GM21529 (cell line): ENCODE results near the gene DLGAP1.

Source experiments
- ATAC-seq: cut with Tn5 transposase; IDR thresholded peaks from one replicate; pipeline ENCODE4 v1.9.1; 2021; ENCODE audit not compliant: unreplicated experiment

Gene DLGAP1

GRCh38 chr18:3794537-3795348 lies 660.4 kb downstream of the DLGAP1 start:
- no peak for ATAC-seq

- ATAC-seq, result no peak
Observed at GRCh38 chr18:3793545-3793944, 661.6 kb downstream of the DLGAP1 start.

GRCh38 chr18:3793111-3793510 lies 662.0 kb downstream of the DLGAP1 start:
- ATAC-seq, result no peak

- no peak for ATAC-seq
Observed at GRCh38 chr18:3792711-3793110, 662.4 kb downstream of the DLGAP1 start.

GRCh38 chr18:3791238-3791637 lies 663.9 kb downstream of the DLGAP1 start:
- no peak for ATAC-seq

- no peak for ATAC-seq
Observed at GRCh38 chr18:3790703-3791102, 664.4 kb downstream of the DLGAP1 start.

- no peak for ATAC-seq
Observed at GRCh38 chr18:3789525-3789924, 665.6 kb downstream of the DLGAP1 start.

GRCh38 chr18:3784949-3785348 lies 670.2 kb downstream of the DLGAP1 start:
- ATAC-seq, result no peak

- no peak for ATAC-seq
Observed at GRCh38 chr18:3782901-3783300, 672.2 kb downstream of the DLGAP1 start.

- no peak for ATAC-seq
Observed at GRCh38 chr18:3777719-3778118, 677.4 kb downstream of the DLGAP1 start.

- no peak for ATAC-seq
Observed at GRCh38 chr18:3777122-3777521, 678.0 kb downstream of the DLGAP1 start.

- ATAC-seq, result no peak
Observed at GRCh38 chr18:3775996-3776395, 679.1 kb downstream of the DLGAP1 start.

GRCh38 chr18:3773303-3773702 lies 681.8 kb downstream of the DLGAP1 start:
- ATAC-seq, result no peak

- peak; percentile 96 for ATAC-seq
Observed at GRCh38 chr18:3771121-3771971, 683.8 kb downstream of the DLGAP1 start.

- ATAC-seq, result no peak
Observed at GRCh38 chr18:3761266-3761665, 693.8 kb downstream of the DLGAP1 start.

GRCh38 chr18:3760741-3761140 lies 694.4 kb downstream of the DLGAP1 start:
- ATAC-seq, result no peak

GRCh38 chr18:3759099-3759498 lies 696.0 kb downstream of the DLGAP1 start:
- ATAC-seq, result no peak

GRCh38 chr18:3758531-3758930 lies 696.6 kb downstream of the DLGAP1 start:
- no peak for ATAC-seq

- no peak for ATAC-seq
Observed at GRCh38 chr18:3757361-3757760, 697.7 kb downstream of the DLGAP1 start.

- ATAC-seq, result no peak
Observed at GRCh38 chr18:3753106-3753505, 702.0 kb downstream of the DLGAP1 start.

GRCh38 chr18:3748086-3748485 lies 707.0 kb downstream of the DLGAP1 start:
- ATAC-seq, result no peak
